ENCODE results near the gene GNRH2.

DNA sequence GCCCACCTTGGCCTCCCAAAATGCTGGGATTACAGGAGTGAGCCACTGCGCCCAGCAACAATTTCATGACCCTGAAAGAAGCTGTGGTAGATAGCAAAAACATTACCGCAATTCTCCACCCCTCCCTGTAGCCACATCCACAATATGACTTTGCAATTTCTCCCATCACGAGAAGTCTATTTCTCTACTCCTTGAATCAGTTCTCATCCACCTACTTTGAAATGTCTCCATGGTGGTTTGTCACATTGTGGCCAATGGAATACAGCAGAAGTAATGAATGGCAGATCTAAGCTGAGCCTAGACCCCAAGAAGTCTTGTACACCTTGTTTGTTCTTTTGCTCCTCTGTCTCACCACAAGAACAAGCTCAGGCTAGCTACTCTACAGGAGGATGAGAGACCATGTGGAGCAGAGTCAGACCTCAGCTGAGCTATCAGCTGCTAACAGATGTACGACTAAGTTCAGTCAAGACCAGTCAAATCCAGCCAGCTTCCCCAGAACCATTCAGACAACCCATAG lies 34.3 kb downstream of the GNRH2 start:
- TF ChIP-seq MYC (IDR thresholded peaks at IDR 0.05; ENCODE audit: low read depth, low read length): no peak
- TF ChIP-seq POLR2A (IDR thresholded peaks at IDR 0.05; ENCODE audit: low read depth, low read length): no peak
- TF ChIP-seq, protein P1, sequence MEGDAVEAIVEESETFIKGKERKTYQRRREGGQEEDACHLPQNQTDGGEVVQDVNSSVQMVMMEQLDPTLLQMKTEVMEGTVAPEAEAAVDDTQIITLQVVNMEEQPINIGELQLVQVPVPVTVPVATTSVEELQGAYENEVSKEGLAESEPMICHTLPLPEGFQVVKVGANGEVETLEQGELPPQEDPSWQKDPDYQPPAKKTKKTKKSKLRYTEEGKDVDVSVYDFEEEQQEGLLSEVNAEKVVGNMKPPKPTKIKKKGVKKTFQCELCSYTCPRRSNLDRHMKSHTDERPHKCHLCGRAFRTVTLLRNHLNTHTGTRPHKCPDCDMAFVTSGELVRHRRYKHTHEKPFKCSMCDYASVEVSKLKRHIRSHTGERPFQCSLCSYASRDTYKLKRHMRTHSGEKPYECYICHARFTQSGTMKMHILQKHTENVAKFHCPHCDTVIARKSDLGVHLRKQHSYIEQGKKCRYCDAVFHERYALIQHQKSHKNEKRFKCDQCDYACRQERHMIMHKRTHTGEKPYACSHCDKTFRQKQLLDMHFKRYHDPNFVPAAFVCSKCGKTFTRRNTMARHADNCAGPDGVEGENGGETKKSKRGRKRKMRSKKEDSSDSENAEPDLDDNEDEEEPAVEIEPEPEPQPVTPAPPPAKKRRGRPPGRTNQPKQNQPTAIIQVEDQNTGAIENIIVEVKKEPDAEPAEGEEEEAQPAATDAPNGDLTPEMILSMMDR (IDR thresholded peaks at IDR 0.05; ENCODE audit: extremely low read depth in 1 of 2, insufficient read depth in 1 of 2, low read depth in 1 of 2, low read length in 2 of 2): no peak
- no peak for TF ChIP-seq POLR2AphosphoS5 (IDR thresholded peaks at IDR 0.05; ENCODE audit: insufficient read depth, low read depth, low read length)
- TF ChIP-seq EZH2 (IDR thresholded peaks at IDR 0.05; ENCODE audit: borderline replicate concordance, low read depth, low read length, severe bottlenecking): no peak
- no peak for TF ChIP-seq FOS (IDR thresholded peaks at IDR 0.05; ENCODE audit: borderline replicate concordance, insufficient read depth, low read length)
